WTC11 (cell line): ENCODE measurements around the gene MEN1. TPM values are rescaled to one million over a fixed set of nuclear protein-coding genes. Genes with fewer than 3 reads are reported as not detected.

Source experiments
- ATAC-seq: fragments of 200-7000 bp; cut with Tn5 transposase; 2 replicates; pipeline ENCODE4 v1.10.0; 2021; ENCODE audit warnings: mild to moderate bottlenecking, moderate library complexity
- CTCF ChIA-PET: fragments of 300-600 bp; sonication (Branson Sonifier 250); formaldehyde crosslinking; loops from one replicate; lab custom pipeline; 2021; ENCODE audit warnings: antibody characterized with exemption; lab: Charles Lee
- POLR2A ChIA-PET: fragments of 350-600 bp; sonication (Branson Sonifier 250); formaldehyde crosslinking; loops from one replicate; lab custom pipeline; 2021; ENCODE audit warnings: antibody characterized with exemption; lab: Charles Lee
- DNase-seq: peaks from one replicate; pipeline ENCODE4 v3.0.0; 2021; ENCODE audit warnings: low spot score
- H3K27ac Mint-ChIP-seq: 2 replicates; pipeline ENCODE4 v1.8.0; 2021; ENCODE audit warnings: mixed read lengths
- H3K27me3 Mint-ChIP-seq: 2 replicates; pipeline ENCODE4 v1.8.0; 2021; ENCODE audit warnings: low read depth, mild to moderate bottlenecking, moderate library complexity, mixed read lengths
- H3K36me3 Mint-ChIP-seq: 2 replicates; pipeline ENCODE4 v1.8.0; 2021; ENCODE audit warnings: mixed read lengths
- H3K4me1 Mint-ChIP-seq: 2 replicates; pipeline ENCODE4 v1.8.0; 2022; ENCODE audit warnings: mixed read lengths
- H3K4me3 Mint-ChIP-seq: 2 replicates; pipeline ENCODE4 v1.8.0; 2021; ENCODE audit warnings: mild to moderate bottlenecking, moderate library complexity, mixed read lengths
- H3K9me3 Mint-ChIP-seq: 2 replicates; pipeline ENCODE4 v1.8.0; 2021; ENCODE audit warnings: mixed read lengths
- AFF4 ChIP-seq: sonication (generic); formaldehyde crosslinking; IDR thresholded peaks from 2 replicates; pipeline ENCODE4 v1.8.1; 2023; ENCODE audit warnings: mild to moderate bottlenecking, missing genetic modification reagents, borderline replicate concordance
- ARID4B ChIP-seq: sonication (generic); formaldehyde crosslinking; IDR thresholded peaks from 2 replicates; pipeline ENCODE4 v1.8.0; 2023; ENCODE audit warnings: missing genetic modification reagents, mild to moderate bottlenecking, borderline replicate concordance
- ATF6 ChIP-seq: sonication (generic); formaldehyde crosslinking; IDR thresholded peaks from 2 replicates; pipeline ENCODE4 v1.8.1; 2023; ENCODE audit warnings: mild to moderate bottlenecking, missing genetic modification reagents
- FOXK1 ChIP-seq: sonication (generic); formaldehyde crosslinking; IDR thresholded peaks from 2 replicates; pipeline ENCODE4 v1.8.0; 2022; ENCODE audit warnings: mild to moderate bottlenecking, moderate library complexity, missing genetic modification reagents
- IRF2 ChIP-seq: sonication (generic); formaldehyde crosslinking; IDR thresholded peaks from 2 replicates; pipeline ENCODE4 v1.8.0; 2022; ENCODE audit warnings: low read depth, missing genetic modification reagents, borderline replicate concordance
- MLX ChIP-seq: sonication (generic); formaldehyde crosslinking; IDR thresholded peaks from 2 replicates; pipeline ENCODE4 v1.8.1; 2023; ENCODE audit warnings: mild to moderate bottlenecking, missing genetic modification reagents, moderate library complexity
- RELA ChIP-seq: sonication (generic); formaldehyde crosslinking; IDR thresholded peaks from 2 replicates; pipeline ENCODE4 v1.8.1; 2022; ENCODE audit warnings: missing genetic modification reagents, mild to moderate bottlenecking, borderline replicate concordance
- RORB ChIP-seq: fragments of 250-450 bp; sonication (Bioruptor Pico); IDR thresholded peaks from 2 replicates; pipeline ENCODE4 v1.9.0; 2021; ENCODE audit warnings: mild to moderate bottlenecking
- USF1 ChIP-seq: sonication (generic); formaldehyde crosslinking; IDR thresholded peaks from 2 replicates; pipeline ENCODE4 v1.8.0; 2022; ENCODE audit warnings: mild to moderate bottlenecking, missing genetic modification reagents
- ZBTB21 ChIP-seq: sonication (generic); formaldehyde crosslinking; IDR thresholded peaks from 2 replicates; pipeline ENCODE4 v1.8.1; 2023; ENCODE audit warnings: mild to moderate bottlenecking, missing genetic modification reagents, borderline replicate concordance
- ZMAT4 ChIP-seq: fragments of 250-450 bp; sonication (Bioruptor Pico); IDR thresholded peaks from 2 replicates; pipeline ENCODE4 v1.9.0; 2021; ENCODE audit warnings: mild to moderate bottlenecking
- ZNF317 ChIP-seq: sonication (generic); formaldehyde crosslinking; IDR thresholded peaks from 2 replicates; pipeline ENCODE4 v1.8.1; 2023; ENCODE audit warnings: low read depth, mild to moderate bottlenecking, moderate library complexity, missing genetic modification reagents, borderline replicate concordance
- ZNF425 ChIP-seq: fragments of 250-450 bp; sonication (Bioruptor Pico); conservative IDR thresholded peaks from 2 replicates; pipeline ENCODE4 v1.9.0; 2021; ENCODE audit warnings: mild to moderate bottlenecking
- total RNA-seq: library from RNA; stranded (reverse); gene quantifications from 3 replicates; pipeline ENCODE4 v1.2.3, GENCODE V29; 2021

Gene MEN1
- total RNA-seq, 1 experiment from 2014 or later, result 47.1 TPM

GRCh38 chr11:64857485-64857884 is 47.1 kb upstream of the MEN1 start:
- Mint-ChIP-seq H3K9me3 (no peaks in the 10 kb centered on the region), H3K4me3 (no peak overlapping the region), H3K4me1 (no peaks in the 10 kb centered on the region), H3K36me3 (no peaks in the 10 kb centered on the region; the same call in 1 of the 2 replicates), H3K27ac (no peak overlapping the region), H3K27me3 (no peaks in the 10 kb centered on the region)
- no peak for DNase-seq
- CTCF ChIA-PET, result interaction anchor here (1.4 to 2.1 kb wide), 3 partner anchors 10 to 31 kb away, joined by 4 to 13 read pairs (median 6); no protein-coding TSS in a partner anchor
- no peak for TF ChIP-seq MLX (CRISPR knock-in tag)
- TF ChIP-seq RELA (CRISPR knock-in tag), result no peak
- TF ChIP-seq FOXK1 (CRISPR knock-in tag), result no peak
- no peak for TF ChIP-seq USF1 (CRISPR knock-in tag)
- TF ChIP-seq AFF4 (CRISPR knock-in tag), result no peak
- no peak for TF ChIP-seq ARID4B (CRISPR knock-in tag)
- TF ChIP-seq ZBTB21 (CRISPR knock-in tag), result no peak
- no peak for TF ChIP-seq ATF6 (CRISPR knock-in tag)
- TF ChIP-seq IRF2, result no peak
- TF ChIP-seq ZNF425 (CRISPR knock-in tag), result no peak
- no peak for TF ChIP-seq ZMAT4 (CRISPR knock-in tag)
- no peak for TF ChIP-seq ZNF317 (CRISPR knock-in tag)
- TF ChIP-seq RORB, result no peak
- ATAC-seq, result no peak
- POLR2A ChIA-PET, result no interaction called here
